A549 (cell line): Measurements from ENCODE around the gene GRK1.

Experiments used
- BHLHE40 ChIP-seq: IDR thresholded peaks from 2 replicates; pipeline ENCODE4 v1.6.1; 2012; ENCODE audit warnings: low read depth, low read length, inconsistent platforms
- CEBPB ChIP-seq, 2 experiments: fragments of >200 bp in 1 of 2; sonication (Bioruptor Twin) in 1 of 2; formaldehyde crosslinking in 1 of 2; IDR thresholded peaks; 2 replicates each; pipeline ENCODE4 v1.6.1; 2012 to 2016
- CTCF ChIP-seq: fragments of >200 bp; sonication (Bioruptor Twin); formaldehyde crosslinking; IDR thresholded peaks from 3 replicates; pipeline ENCODE4 v1.5.1; 2016
- EP300 ChIP-seq, 2 experiments: fragments of >200 bp; sonication (Bioruptor Twin); formaldehyde crosslinking; IDR thresholded peaks; 2 replicates in 1 of 2; 3 replicates in 1 of 2; pipeline ENCODE4 v1.6.1; 2016 to 2017
- MAFK ChIP-seq: fragments of 450-650 bp; IDR thresholded peaks from 2 replicates; pipeline ENCODE4 v1.6.1; 2014; ENCODE audit not compliant: partially characterized antibody
- RAD21 ChIP-seq, 2 experiments: fragments of >200 bp in 1 of 2; sonication (Bioruptor Twin) in 1 of 2; formaldehyde crosslinking in 1 of 2; IDR thresholded peaks in 1 of 2; conservative IDR thresholded peaks in 1 of 2; 2 replicates in 1 of 2; 3 replicates in 1 of 2; pipeline ENCODE4 v1.6.1; 2012 to 2018; ENCODE audit warnings: inconsistent platforms in 1 of 2
- TP53 ChIP-seq: fragments of 250-450 bp; sonication (Bioruptor Pico); IDR thresholded peaks from 2 replicates; pipeline ENCODE4 v1.5.0; 2021; ENCODE audit warnings: mild to moderate bottlenecking, moderate library complexity

DNA sequence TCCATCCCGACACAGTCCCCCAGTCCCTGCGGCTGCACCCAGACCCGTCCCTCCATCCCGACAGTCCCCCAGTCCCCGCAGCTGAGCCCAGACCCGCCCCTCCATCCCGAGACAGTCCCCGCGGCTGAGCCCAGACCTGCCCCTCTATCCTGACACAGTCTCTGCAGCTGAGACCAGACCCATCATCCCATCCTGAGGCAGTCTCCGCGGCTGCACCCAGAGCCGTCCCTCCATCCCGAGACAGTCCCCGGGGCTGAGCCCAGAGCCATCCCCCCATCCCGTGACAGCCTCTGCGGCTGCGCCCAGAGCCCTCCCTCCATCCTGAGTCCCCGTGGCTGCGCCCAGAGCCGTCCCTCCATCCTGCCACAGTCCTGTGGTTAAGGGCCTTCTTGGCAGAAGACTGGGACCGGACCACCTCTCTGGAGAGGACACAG is 63.3 kb downstream of the GRK1 start:
- TF ChIP-seq MAFK (no peak), BHLHE40 (no peak), RAD21 (conservative IDR thresholded peaks at IDR 0.05 in 1 of 2, IDR thresholded peaks at IDR 0.05 in 1 of 2) (no peak), CTCF (no peak), EP300 (IDR thresholded peaks at IDR 0.05) (no peak), TP53 (CRISPR knock-in tag) (no peak), CEBPB (IDR thresholded peaks at IDR 0.05) (no peak)
